Thyroid gland (tissue), 4 donors: ENCODE results near the gene LHX5.

Experiments
- POLR2A ChIP-seq, 2 donors: fragments of 450-650 bp; IDR thresholded peaks; one replicate each; pipeline ENCODE4 v1.6.1; 2017; ENCODE audit warnings: antibody characterized with exemption in 2 of 2, mild to moderate bottlenecking in 2 of 2, moderate library complexity in 1 of 2
- TF ChIP-seq, protein P1 (sequence below), 6 experiments: fragments of 200-600 bp in 3 of 6; fragments of 450-650 bp in 3 of 6; sonication (generic) in 3 of 6; IDR thresholded peaks; one replicate each; pipeline ENCODE4 v1.5.1; 2016 to 2019; ENCODE audit warnings: antibody characterized with exemption in 6 of 6, mild to moderate bottlenecking in 2 of 6, inconsistent platforms in 1 of 6, moderate library complexity in 1 of 6

DNA sequence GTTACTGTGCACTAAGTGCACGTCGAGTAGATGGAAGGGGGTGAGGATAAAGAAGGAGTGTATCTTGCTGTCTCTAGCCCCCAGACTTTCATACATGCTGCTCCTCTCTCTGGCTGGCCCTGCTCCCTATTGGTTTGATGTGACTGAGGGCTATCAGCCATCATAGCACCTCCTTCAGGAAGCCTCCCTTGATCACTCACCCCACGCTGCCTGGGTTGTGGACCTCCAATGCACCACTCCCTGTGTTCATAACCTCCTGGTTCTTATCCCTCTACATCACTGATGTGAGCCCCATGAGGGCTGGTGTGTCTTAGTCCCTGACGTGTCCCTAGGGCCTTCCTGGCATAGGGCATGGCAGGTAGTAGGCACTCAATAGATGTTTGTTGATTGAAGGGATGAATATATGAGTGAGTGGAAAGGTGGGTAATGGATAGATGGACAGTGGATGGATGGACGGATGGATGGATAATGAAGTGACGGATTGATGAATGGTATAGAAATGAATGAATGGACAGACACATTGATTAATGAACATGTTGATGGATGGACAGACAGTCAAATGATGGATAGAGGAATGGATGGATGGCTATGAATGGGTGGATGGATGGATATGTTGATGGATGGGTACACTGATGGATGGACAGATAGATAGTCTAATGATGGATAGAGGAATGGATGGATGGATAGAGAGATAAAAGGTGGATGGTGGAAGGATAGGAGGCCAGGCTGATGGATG, 34.5 kb downstream of the LHX5 start:
- TF ChIP-seq POLR2A (IDR thresholded peaks at IDR 0.05): no peak
- TF ChIP-seq, protein P1, sequence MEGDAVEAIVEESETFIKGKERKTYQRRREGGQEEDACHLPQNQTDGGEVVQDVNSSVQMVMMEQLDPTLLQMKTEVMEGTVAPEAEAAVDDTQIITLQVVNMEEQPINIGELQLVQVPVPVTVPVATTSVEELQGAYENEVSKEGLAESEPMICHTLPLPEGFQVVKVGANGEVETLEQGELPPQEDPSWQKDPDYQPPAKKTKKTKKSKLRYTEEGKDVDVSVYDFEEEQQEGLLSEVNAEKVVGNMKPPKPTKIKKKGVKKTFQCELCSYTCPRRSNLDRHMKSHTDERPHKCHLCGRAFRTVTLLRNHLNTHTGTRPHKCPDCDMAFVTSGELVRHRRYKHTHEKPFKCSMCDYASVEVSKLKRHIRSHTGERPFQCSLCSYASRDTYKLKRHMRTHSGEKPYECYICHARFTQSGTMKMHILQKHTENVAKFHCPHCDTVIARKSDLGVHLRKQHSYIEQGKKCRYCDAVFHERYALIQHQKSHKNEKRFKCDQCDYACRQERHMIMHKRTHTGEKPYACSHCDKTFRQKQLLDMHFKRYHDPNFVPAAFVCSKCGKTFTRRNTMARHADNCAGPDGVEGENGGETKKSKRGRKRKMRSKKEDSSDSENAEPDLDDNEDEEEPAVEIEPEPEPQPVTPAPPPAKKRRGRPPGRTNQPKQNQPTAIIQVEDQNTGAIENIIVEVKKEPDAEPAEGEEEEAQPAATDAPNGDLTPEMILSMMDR (IDR thresholded peaks at IDR 0.05): no peak
